Smooth muscle cell (in vitro differentiated cells): ENCODE data around the gene FIBP. TPM values are rescaled to one million over a fixed set of nuclear protein-coding genes. Genes with fewer than 3 reads are reported as not detected.

Source experiments
- DNase-seq: peaks from one replicate; lab custom pipeline; 2025; ENCODE audit not compliant: unreplicated experiment; lab: John Stamatoyannopoulos, UW
- H2AFZ ChIP-seq: fragments of 200-600 bp; sonication (generic); 2 replicates; pipeline ENCODE4 v1.6.0; 2016; ENCODE audit warnings: antibody characterized with exemption, low read depth, mild to moderate bottlenecking
- H3F3A ChIP-seq: fragments of 200-600 bp; sonication (generic); 2 replicates; pipeline ENCODE4 v1.6.0; 2017; ENCODE audit warnings: antibody characterized with exemption, low read depth
- H3K27ac ChIP-seq: fragments of 200-600 bp; sonication (generic); 2 replicates; pipeline ENCODE4 v1.5.1; 2016; ENCODE audit warnings: low read depth, mild to moderate bottlenecking
- H3K27me3 ChIP-seq: fragments of 200-600 bp; sonication (generic); 2 replicates; pipeline ENCODE4 v1.6.1; 2016; ENCODE audit warnings: low read depth, mild to moderate bottlenecking
- H3K36me3 ChIP-seq: fragments of 200-600 bp; sonication (generic); 2 replicates; pipeline ENCODE4 v1.5.1; 2016; ENCODE audit warnings: low read depth
- H3K4me1 ChIP-seq: fragments of 200-600 bp; sonication (generic); 2 replicates; pipeline ENCODE4 v1.5.1; 2016; ENCODE audit warnings: low read depth
- H3K4me2 ChIP-seq: fragments of 200-600 bp; sonication (generic); 2 replicates; pipeline ENCODE4 v1.6.0; 2016; ENCODE audit warnings: mild to moderate bottlenecking
- H3K4me3 ChIP-seq: fragments of 200-600 bp; sonication (generic); 2 replicates; pipeline ENCODE4 v1.5.1; 2016; ENCODE audit warnings: mild to moderate bottlenecking
- H3K79me2 ChIP-seq: fragments of 200-600 bp; sonication (generic); 2 replicates; pipeline ENCODE4 v1.6.0; 2016; ENCODE audit warnings: low read depth, mild to moderate bottlenecking
- H3K9ac ChIP-seq: fragments of 200-600 bp; sonication (generic); 2 replicates; pipeline ENCODE4 v1.6.0; 2016; ENCODE audit warnings: low read depth
- H3K9me3 ChIP-seq: fragments of 200-600 bp; sonication (generic); replicated peaks from 2 replicates; pipeline ENCODE4 v1.5.1; 2016; ENCODE audit warnings: low read depth
- H4K20me1 ChIP-seq: fragments of 200-600 bp; sonication (generic); 2 replicates; pipeline ENCODE4 v1.6.0; 2016; ENCODE audit warnings: low read depth
- CTCF ChIP-seq: fragments of 200-600 bp; sonication (generic); IDR thresholded peaks from 2 replicates; pipeline ENCODE4 v1.5.1; 2017; ENCODE audit warnings: borderline replicate concordance, mild to moderate bottlenecking, antibody characterized with exemption; ENCODE audit not compliant: insufficient read depth, poor library complexity, severe bottlenecking
- WGBS: methylation state at CpG from one replicate; pipeline ENCODE4 v1.1.7; 2016; ENCODE audit warnings: low lambda C conversion rate; 5-methylcytosine and 5-hydroxymethylcytosine counted together
- polyA plus RNA-seq: library from polyadenylated mRNA; unstranded; fragments of >200 nt; fragmentation: Nextera tagmentation; extraction: Ambion mirVana; gene quantifications from 2 replicates; pipeline ENCODE4 v1.2.1, GENCODE V29; 2016
- total RNA-seq: library from RNA; depleted of rRNA; stranded (reverse); fragments of >200 nt; gene quantifications from 2 replicates; pipeline ENCODE4 v1.2.3, GENCODE V29; 2014

Gene FIBP
- total and polyA plus RNA-seq, 2 experiments from 2014 or later: 109 to 114 TPM

DNA sequence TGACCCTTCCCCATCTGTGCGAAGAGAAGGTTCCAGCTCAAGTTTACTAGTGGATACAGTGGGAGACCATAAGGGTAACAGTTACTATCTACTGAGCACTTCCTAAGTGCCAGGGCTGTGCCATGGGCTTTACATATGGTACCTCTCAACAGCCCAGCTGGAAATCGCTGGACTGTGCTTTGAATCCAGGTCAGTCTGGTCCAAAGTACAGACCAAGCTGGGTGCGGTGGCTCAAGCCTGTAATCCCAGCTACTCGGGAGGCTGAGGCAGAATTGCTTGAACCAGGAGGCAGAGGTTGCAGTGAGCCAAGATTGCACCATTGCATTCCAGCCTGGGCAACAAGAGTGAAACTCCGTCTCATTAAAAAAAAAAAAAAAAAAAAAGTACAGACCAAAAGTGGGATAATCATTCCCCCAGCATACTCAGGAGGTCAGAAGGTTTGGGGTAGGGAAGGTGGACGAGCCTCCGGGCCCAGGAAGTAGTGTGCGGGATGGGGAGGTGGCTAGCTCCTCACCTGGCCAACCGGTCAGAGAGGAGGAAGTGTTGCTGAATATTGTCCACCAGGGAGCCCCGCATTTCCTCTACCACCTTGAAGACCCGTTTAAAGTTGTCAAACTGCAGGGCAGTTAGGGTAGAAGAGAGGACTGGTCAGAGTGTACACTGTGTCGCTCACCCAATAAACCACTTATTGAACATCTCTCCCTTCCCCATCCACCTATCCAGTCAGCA is 2.3 kb downstream of the FIBP start:
- no peak overlapping the region for H3K4me3 ChIP-seq
- no peak overlapping the region for H3K27ac ChIP-seq
- 95% methylated on average over 12 of the region's 12 CpGs for WGBS
- H3K36me3 ChIP-seq: no peaks in the 10 kb centered on the region
- H3F3A ChIP-seq: peaks cover 16% of the 10 kb centered on the region
- DNase-seq: no peak
- H3K9ac ChIP-seq: no peak overlapping the region
- H3K4me2 ChIP-seq: no peak overlapping the region
- peaks cover 17% of the 10 kb centered on the region for H3K79me2 ChIP-seq
- no peak for TF ChIP-seq CTCF
- H3K9me3 ChIP-seq: no peaks in the 10 kb centered on the region
- peaks cover 16% of the 10 kb centered on the region for H3K4me1 ChIP-seq
- H2AFZ ChIP-seq: no peak overlapping the region
- H4K20me1 ChIP-seq: peaks cover 9% of the 10 kb centered on the region
- no peaks in the 10 kb centered on the region for H3K27me3 ChIP-seq

DNA sequence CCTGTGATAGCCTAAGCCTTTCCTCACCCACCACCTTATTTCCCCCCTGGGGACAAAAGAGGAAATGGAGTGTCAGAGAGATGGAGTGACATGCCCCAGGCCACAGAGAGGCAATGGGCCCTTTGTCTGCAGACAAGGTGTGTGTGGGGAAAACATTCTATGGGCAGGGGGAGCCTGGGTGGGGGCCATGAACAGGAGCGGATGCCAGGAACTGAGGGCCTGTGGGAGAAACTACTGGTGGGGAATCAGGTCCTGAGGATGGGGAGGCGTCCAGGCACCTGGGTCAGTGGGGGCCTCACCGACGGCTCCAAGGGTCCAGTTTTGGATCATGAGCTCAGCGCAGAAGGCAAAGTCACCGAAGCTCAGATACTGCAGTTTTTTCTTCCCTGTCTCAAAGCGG is 3.0 kb downstream of the FIBP start:
- H3K36me3 ChIP-seq: no peaks in the 10 kb centered on the region
- no peak overlapping the region for H3K27ac ChIP-seq
- peaks cover 5% of the 10 kb centered on the region for H4K20me1 ChIP-seq
- H3K4me1 ChIP-seq: peaks cover 16% of the 10 kb centered on the region
- H3K9me3 ChIP-seq: no peaks in the 10 kb centered on the region
- no peak for DNase-seq
- H3K4me3 ChIP-seq: no peak overlapping the region
- H3K4me2 ChIP-seq: no peak overlapping the region
- 98% methylated on average over 7 of the region's 7 CpGs for WGBS
- H3K27me3 ChIP-seq: no peaks in the 10 kb centered on the region
- no peak overlapping the region for H3K9ac ChIP-seq
- no peak overlapping the region for H2AFZ ChIP-seq
- TF ChIP-seq CTCF: no peak
- H3F3A ChIP-seq: peaks cover 16% of the 10 kb centered on the region
- peaks cover 17% of the 10 kb centered on the region for H3K79me2 ChIP-seq

DNA sequence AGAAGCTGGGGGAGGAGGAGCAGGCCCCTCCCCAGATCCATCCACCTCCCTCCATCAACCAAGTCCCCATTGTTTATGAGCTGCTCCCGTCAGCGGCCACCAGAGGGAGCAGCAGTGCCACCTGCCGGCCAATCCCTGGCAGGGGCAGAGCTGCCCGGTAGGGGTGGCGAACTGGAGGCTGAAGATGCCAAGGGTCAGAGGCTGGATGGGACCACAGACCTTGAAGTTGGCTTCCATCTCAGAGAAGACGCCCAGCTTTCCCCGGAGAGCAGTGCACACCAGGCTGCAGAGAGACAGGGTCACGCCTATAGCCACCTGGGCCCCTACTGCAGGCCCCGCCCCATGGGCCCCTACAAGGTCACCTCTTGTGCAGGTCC is 3.6 kb downstream of the FIBP start:
- TF ChIP-seq CTCF: peak; percentile 96
- peak; percentile 40 for DNase-seq
- 29% methylated on average over 9 of the region's 9 CpGs for WGBS
- Histone ChIP-seq H3K4me2 (no peak overlapping the region), H4K20me1 (peaks cover 5% of the 10 kb centered on the region), H3K79me2 (peaks cover 17% of the 10 kb centered on the region), H3K27ac (no peak overlapping the region), H3K4me3 (no peak overlapping the region), H3K36me3 (no peaks in the 10 kb centered on the region), H3K9ac (no peak overlapping the region), H3K4me1 (peaks cover 11% of the 10 kb centered on the region), H3F3A (peaks cover 12% of the 10 kb centered on the region), H3K27me3 (no peaks in the 10 kb centered on the region), H3K9me3 (no peaks in the 10 kb centered on the region), H2AFZ (no peak overlapping the region)
